ENCODE measurements around the gene C2orf76.
"Not testable (repeated sequence)": the region's sequence is repeated elsewhere in the genome, so short reads cannot be mapped to it uniquely, and the experiment has no call there.

C2orf76 gene

DNA sequence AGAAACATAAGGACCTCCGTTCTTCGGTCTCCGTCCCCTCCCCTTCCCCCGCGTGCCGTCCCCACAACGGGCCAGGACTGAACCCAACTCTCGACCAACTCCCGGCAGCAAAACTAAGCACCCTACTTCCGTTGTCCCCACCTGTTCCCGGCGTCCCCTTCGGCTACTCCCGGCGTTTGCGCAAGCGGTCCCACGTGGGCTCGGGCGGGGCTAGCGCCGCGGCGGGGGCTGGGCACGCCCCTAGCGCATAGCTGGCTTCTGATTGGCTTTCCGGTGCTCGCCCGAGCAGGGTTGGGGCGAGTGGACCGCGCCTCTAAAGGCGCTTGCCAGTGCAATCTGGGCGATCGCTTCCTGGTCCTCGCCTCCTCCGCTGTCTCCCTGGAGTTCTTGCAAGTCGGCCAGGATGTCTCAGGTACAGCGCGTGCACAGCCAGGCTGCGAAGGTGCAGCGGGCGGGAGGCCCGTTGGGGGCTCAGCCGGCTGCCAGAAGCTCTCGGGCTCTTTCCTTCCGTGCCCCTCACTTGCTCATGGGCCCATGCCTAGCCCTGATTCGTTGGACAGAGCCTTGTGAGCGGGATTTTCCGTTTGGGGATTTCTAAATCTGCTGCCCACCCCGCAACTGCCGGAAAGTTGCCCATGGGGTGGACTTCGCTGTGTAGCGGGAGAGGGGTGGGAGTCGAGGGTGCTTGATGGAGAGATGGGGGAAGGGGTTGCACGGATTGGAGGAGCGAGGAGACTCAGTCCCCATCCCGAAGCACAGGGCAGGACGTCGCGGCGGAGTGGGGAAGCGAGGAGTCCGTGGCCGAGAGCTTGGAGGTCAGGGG is at the start of gene C2orf76, which contains the start of gene DBI:
Gene C2orf76, minus strand, starts transcription at position 186 of the 823 bp plus-strand sequence. CDS start 26,875 bp downstream, outside the sequence.
Gene DBI, plus strand, starts transcription at position 329 of the 823 bp plus-strand sequence. Its CDS starts 75 bp downstream, at position 404.
- in situ Hi-C loops (cut with HindIII; ENCODE audit: low sequenced_read_pairs): no loop called here

- in situ Hi-C loops (cut with HindIII; ENCODE audit: low sequenced_read_pairs): no loop called here
Measured at GRCh38 chr2:119415630-119416029, 49.0 kb upstream of the C2orf76 start.

DNA sequence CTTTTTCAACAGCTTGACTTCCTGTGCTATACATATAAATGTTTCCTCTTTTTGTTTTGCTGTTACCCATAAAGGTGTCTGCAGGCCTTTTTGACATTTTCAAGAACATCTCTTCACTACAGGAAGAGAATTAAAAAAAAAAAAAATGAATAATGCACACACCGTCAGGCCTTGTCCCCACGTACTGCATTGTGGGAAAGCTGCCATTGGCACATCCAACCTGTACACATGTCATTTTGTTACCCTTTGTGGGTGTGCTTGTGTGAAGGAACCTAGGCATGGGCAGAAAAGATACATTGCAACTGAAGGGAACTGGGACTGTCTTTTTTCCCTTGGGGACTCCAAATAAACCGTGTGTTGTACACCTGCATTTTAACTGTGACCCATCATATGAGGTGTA is 48.3 kb upstream of the C2orf76 start:
- in situ Hi-C loops (cut with HindIII; ENCODE audit: low sequenced_read_pairs): no loop called here

DNA sequence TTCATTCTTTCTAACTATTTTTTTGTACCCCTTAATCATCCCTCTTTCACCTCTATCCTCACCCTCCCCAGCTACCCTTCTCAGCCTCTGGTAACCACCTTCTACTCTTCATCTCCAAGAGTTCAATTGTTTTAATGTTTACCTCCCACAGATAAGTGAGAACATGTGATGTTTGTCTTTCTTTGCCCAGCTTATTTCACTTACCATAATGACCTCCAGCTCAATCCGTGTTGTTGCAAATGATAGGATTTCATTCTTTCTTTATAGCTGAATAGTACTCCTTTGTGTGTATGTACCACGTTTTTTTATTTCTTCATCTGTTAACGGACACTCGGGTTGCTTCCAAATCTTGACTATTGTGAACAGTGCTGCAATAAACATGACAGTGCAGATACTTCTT is 42.9 kb upstream of the C2orf76 start:
- in situ Hi-C loops (cut with HindIII; ENCODE audit: low sequenced_read_pairs): no loop called here

DNA sequence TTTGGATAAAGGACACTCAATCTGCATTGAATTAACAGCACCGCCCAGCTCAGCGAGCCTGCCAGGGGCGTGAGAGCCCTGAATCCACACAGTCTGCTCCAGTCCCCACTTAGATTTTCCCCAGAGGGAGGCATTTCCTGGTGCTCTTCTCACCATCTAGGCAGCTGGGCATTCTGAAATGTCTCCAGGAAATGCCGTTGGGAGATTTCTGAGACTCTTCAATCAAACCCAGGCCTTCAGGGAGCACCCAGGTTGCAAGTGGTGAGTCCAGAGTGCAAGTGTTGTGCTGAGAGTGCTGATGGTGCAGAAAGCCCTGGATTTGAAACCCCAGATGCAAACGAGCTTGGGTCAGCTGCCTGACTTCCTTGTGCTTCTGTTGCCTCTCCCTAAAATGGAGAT is 41.6 kb upstream of the C2orf76 start:
- in situ Hi-C loops (cut with HindIII; ENCODE audit: low sequenced_read_pairs): no loop called here

DNA sequence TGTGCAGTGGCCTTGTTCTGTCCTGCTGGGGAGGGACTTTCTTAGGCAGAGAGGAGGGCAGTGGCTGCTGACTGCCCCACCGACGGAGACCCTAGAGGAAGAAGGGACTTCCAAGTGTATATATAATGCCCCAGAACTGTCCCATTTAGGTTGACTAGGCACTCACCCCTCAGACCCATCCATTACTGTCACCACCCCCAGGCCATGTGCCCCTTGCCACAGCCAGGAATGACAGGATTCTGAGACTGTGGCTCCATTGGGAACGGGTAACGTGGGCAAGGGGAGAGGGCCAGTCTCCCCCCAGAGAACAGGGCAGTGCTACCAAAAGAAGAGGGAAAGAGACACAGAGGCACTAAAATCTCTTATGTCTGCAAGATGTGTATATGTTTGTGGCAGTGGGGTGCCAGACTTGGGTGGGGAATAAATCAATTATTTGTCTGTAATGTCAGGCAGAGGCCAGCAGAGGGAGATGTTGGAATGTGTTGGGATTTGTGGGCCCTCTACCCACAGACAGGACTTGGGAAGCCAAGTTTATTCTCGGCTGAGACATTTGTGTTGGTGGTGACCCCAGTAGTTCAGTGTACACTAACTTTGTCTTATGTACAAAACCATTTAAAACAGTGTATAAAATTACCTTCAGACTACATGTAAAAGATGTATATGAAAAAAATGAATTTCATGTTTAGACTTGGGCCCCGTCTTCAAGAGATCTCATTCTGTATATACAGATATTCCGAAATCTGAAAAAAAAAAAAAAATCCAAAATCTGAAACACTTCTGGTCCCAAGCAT is 41.0 kb upstream of the C2orf76 start:
- in situ Hi-C loops (cut with HindIII; ENCODE audit: low sequenced_read_pairs): no loop called here

- in situ Hi-C loops (cut with HindIII; ENCODE audit: low sequenced_read_pairs): no loop called here
Measured at GRCh38 chr2:119405151-119405550, 38.5 kb upstream of the C2orf76 start.

GRCh38 chr2:119403618-119404017 is 37.0 kb upstream of the C2orf76 start:
- in situ Hi-C loops (cut with HindIII; ENCODE audit: low sequenced_read_pairs): not testable (repeated sequence)

DNA sequence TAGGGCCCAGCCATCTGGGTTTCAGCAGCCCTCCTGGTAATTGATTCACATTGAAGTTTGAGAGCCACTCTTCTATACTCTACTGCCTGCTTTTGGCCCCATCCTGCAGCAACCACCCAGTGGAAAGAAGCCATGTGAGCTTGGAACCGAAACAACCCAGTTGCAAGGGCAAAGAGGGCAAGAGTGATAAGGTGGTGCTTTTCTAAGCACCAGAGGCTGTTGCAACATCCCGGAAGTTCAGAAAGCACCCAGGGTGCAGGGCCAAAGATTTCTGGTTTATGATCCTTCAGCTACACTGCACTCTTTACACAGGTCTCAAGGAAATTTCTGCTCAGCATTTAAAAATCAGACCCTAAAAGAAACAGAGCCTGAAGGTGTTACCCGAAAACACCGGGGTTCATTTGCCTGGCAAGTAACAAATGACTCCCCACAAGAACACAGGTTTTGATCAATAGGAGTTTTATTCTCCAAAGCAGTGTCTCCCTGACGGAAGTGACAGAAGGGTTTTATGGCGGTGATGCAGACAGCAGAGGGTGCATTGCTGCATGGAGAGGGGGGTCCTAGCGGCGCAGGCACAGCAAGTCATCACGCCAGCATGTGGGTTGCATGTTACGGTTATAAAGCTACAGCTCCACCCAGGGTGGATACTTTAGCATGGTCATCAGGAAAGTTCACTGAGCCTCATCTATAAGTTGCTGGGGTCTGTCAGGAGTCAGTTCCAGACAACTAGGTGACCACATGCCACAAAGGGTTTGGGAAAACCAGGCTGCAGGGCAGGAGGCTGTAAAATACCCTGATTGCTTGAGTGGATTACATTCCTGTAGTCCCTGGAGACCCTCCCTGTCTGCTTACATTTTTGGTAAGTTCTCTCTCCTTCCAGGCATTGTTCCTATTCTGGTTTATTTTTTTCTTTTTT is 36.3 kb upstream of the C2orf76 start:
- in situ Hi-C loops (cut with HindIII; ENCODE audit: low sequenced_read_pairs): no loop called here

DNA sequence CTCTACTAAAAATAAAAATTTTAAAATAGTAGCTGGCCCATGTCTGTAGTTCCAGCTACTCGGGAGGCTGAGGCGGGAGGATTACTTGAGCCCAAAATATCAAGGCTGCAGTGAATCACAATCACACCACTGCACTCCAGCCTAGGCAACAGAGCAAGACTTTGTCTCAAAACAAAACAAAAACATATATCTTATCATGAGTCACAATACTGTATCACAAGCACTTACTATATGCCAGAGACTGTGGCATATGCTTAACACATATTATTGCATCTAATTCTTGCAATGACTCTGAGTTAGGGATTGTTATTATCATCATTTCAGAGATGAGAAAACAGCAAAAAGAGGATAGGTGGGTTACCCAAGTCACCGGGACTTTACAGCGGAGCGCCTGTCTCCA is 35.5 kb upstream of the C2orf76 start:
- in situ Hi-C loops (cut with HindIII; ENCODE audit: low sequenced_read_pairs): no loop called here

- in situ Hi-C loops (cut with HindIII; ENCODE audit: low sequenced_read_pairs): no loop called here
Measured at GRCh38 chr2:119397196-119397595, 30.6 kb upstream of the C2orf76 start.

DNA sequence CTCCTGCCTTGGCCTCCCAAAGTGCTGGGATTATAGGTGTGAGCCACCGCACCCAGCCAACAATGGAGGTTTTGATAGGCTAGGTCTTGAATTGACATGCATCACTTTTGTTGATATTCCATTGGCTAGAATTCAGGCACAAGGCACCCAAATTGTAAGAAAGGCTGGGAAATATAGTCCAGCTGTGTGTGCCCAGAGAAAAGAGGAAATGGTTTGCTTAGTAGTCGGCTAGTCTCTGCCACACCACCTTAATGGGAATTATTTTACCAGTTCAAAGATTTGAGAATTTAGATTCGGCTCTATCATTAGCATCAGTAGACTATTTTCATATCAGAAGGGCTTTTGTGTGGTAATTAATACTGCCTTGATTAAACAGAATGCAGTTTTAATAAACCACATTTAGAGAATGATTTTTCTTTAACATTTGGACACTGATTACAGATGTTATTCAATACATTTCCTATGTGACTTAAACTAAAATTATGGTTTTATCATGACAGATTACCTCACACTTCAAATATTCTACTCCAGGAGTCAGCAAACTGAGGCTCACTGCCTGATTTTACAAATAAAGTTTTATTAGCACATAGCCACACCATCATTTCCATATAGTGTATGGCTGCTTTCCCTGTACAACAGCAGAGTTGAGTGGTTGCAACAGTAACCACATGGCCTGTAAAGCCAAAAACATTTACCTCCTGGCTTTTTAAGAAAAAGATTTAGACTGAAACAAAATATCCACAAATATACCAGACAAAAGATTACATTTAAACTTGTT is 27.5 kb upstream of the C2orf76 start:
- in situ Hi-C loops (cut with HindIII; ENCODE audit: low sequenced_read_pairs): no loop called here

GRCh38 chr2:119389615-119390306 is 23.1 kb upstream of the C2orf76 start:
- in situ Hi-C loops (cut with HindIII; ENCODE audit: low sequenced_read_pairs): no loop called here

GRCh38 chr2:119387381-119388129 is 20.9 kb upstream of the C2orf76 start:
- in situ Hi-C loops (cut with HindIII; ENCODE audit: low sequenced_read_pairs): no loop called here

DNA sequence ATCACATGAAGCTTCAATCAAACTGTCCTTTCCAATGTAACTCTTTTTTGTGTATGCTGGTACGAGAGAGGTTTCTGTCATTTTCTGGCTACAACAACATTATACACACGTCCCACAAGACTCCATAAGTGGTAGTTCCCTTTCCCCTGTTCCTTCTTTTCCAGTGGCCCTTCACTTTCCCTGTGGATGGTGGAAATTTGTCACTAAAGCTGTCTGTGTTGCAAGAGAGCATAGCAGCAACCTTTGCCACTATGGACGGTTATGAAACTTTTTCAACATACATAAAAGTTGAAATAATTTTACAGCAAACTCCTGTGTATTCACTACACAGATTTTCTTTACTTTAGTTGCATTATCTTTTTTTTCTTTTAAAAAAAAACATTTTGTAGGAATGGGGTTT is 18.8 kb upstream of the C2orf76 start:
- in situ Hi-C loops (cut with HindIII; ENCODE audit: low sequenced_read_pairs): no loop called here

DNA sequence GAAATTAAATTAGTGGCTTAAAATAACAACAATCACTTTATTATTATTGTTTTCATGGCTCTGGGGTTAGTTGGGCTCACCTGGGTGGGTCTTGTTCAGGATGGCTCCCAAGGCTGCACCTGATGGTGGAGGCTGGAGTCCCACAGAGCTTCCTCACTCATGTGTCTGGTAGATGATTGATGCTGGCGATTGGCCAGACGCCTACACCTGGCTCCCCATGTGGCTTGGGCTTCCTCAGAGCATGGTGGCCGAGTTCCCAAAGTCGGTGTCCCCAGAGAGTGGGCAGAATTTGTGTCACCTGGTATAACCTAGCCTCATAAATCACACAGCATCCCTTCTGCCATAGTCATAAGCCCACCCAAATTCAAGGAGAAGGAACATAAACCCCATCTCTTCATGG is 18.3 kb upstream of the C2orf76 start:
- in situ Hi-C loops (cut with HindIII; ENCODE audit: low sequenced_read_pairs): no loop called here

DNA sequence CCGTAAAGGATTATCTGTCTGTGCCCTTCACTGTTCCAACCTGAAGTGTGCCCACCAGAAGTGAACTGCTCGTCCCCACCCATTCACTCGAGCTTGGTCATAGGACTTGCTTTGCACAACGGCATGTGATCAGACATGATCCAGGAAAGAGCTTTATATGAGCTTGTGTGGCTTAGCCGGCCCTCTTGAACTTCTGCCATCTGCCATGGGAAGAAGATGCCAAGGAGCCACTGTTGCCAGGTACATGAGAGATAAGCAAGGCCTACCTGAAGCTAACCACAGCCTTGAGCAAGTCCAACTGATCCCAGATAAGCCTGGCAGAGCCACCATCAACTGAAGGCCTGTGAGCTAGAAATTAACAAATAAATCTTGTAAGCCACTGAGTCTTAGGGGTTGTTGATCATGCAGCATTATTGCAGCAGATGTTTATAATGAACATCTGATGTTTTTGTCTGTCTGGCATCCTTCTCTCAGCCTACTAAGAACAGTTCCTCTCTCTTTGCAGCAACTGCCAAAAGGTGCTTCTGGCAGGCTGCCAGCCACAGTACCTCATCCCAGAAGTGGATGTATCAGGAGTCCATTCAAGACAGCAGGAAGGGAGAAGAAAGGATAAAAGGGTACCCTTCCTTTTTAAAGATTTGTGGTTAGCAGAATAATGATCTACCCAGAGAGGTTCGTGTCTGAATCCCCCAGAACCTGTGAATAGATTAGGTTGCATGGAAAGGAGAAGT is 16.9 kb upstream of the C2orf76 start:
- in situ Hi-C loops (cut with HindIII; ENCODE audit: low sequenced_read_pairs): no loop called here

- in situ Hi-C loops (cut with HindIII; ENCODE audit: low sequenced_read_pairs): no loop called here
Measured at GRCh38 chr2:119378566-119378965, 11.9 kb upstream of the C2orf76 start.
